Effector CD8-positive, alpha-beta T cell (primary cell): ENCODE data around the gene SMIM1.

Experiments
- DNase-seq: peaks from one replicate; lab custom pipeline; 2025; lab: John Stamatoyannopoulos, UW

Gene SMIM1

GRCh38 chr1:3822421-3822820 lies 49.9 kb downstream of the SMIM1 start:
- no peak for DNase-seq

DNA sequence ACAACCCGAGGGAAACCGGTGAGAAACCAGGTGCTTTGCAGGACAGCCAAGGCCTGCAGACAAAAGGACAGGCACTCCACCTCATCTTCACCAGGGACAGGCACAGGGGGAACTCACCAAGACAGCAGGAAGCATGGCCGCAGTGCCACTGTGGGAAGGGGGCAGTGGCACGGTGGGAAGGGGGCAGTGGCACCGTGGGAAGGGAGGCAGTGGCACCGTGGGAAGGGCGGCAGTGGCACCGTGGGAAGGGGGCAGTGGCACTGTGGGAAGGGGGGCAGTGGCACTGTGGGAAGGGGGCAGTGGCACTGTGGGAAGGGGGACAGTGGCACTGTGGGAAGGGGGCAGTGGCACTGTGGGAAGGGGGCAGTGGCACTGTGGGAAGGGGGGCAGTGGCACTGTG lies 52.1 kb downstream of the SMIM1 start:
- no peak for DNase-seq

- no peak for DNase-seq
These were observed 52.8 kb downstream of the SMIM1 start for GRCh38 chr1:3825356-3825755.
